Liver (tissue), 9 donors: ENCODE data around the gene GRIN2C. TPM values are rescaled to one million over a fixed set of nuclear protein-coding genes. Genes with fewer than 3 reads are reported as not detected.

Source experiments
- DNase-seq: peaks from one replicate; pipeline ENCODE4 v3.0.0-alpha.2; 2017; ENCODE audit warnings: low spot score
- H3K27ac ChIP-seq, 2 donors: one replicate each; pipeline ENCODE4 v1.7.0; 2013; ENCODE audit warnings: inconsistent platforms in 2 of 2, low read length in 2 of 2, control low read depth in 1 of 2, low read depth in 1 of 2, mild to moderate bottlenecking in 1 of 2
- H3K27me3 ChIP-seq, 4 donors: one replicate each; pipeline versions ENCODE4 v1.6.1 to v1.7.0; 2013; ENCODE audit warnings: low read length in 3 of 4, inconsistent platforms in 1 of 4, mild to moderate bottlenecking in 1 of 4, moderate library complexity in 1 of 4; ENCODE audit not compliant: control insufficient read depth in 4 of 4, insufficient read depth in 4 of 4
- H3K36me3 ChIP-seq, 4 donors: one replicate each; pipeline versions ENCODE4 v1.6.1 to v1.7.0; 2013; ENCODE audit warnings: low read length in 3 of 4, mild to moderate bottlenecking in 3 of 4, low read depth in 1 of 4, moderate library complexity in 1 of 4; ENCODE audit not compliant: control insufficient read depth in 4 of 4, insufficient read depth in 3 of 4
- H3K4me1 ChIP-seq, 4 donors: one replicate each; pipeline versions ENCODE4 v1.6.1 to v1.7.0; 2013; ENCODE audit warnings: low read length in 3 of 4, mild to moderate bottlenecking in 3 of 4, moderate library complexity in 1 of 4; ENCODE audit not compliant: control insufficient read depth in 4 of 4, insufficient read depth in 4 of 4
- H3K4me3 ChIP-seq, 3 donors: one replicate each; pipeline versions ENCODE4 v1.6.1 to v1.7.0; 2013; ENCODE audit warnings: low read length in 3 of 3, control low read depth in 1 of 3, low read depth in 1 of 3, mild to moderate bottlenecking in 1 of 3
- H3K9ac ChIP-seq, 2 donors: one replicate each; pipeline ENCODE4 v1.7.0; 2013; ENCODE audit warnings: low read length in 2 of 2, mild to moderate bottlenecking in 2 of 2, moderate library complexity in 2 of 2, control low read depth in 1 of 2, low read depth in 1 of 2
- H3K9me3 ChIP-seq, 4 donors: one replicate each; pipeline versions ENCODE4 v1.6.1 to v1.7.0; 2013; ENCODE audit warnings: low read length in 3 of 4; ENCODE audit not compliant: control insufficient read depth in 4 of 4
- CTCF ChIP-seq: fragments of 150-350 bp; IDR thresholded peaks from 2 replicates; pipeline ENCODE4 v1.5.1; 2017; ENCODE audit warnings: improper control_type of control experiment, low read depth, low read length; ENCODE audit not compliant: missing input control
- EGR1 ChIP-seq, 2 donors: IDR thresholded peaks; 2 replicates each; pipeline ENCODE4 v1.6.1; 2016 to 2018; ENCODE audit warnings: antibody characterized with exemption in 2 of 2, low read depth in 2 of 2
- FOXA1 ChIP-seq: IDR thresholded peaks from 2 replicates; pipeline ENCODE4 v1.6.1; 2016; ENCODE audit warnings: antibody characterized with exemption
- FOXA2 ChIP-seq: IDR thresholded peaks from 2 replicates; pipeline ENCODE4 v1.6.1; 2016; ENCODE audit warnings: antibody characterized with exemption
- GABPA ChIP-seq, 2 donors: IDR thresholded peaks in 1 of 2; conservative IDR thresholded peaks in 1 of 2; 2 replicates each; pipeline ENCODE4 v1.6.1; 2016; ENCODE audit warnings: antibody characterized with exemption in 2 of 2, mild to moderate bottlenecking in 1 of 2, moderate library complexity in 1 of 2
- HNF4A ChIP-seq, 2 donors: conservative IDR thresholded peaks; 2 replicates each; pipeline ENCODE4 v1.6.1; 2016; ENCODE audit warnings: antibody characterized with exemption in 2 of 2, mild to moderate bottlenecking in 2 of 2
- HNF4G ChIP-seq: IDR thresholded peaks from 2 replicates; pipeline ENCODE4 v1.6.1; 2016; ENCODE audit warnings: antibody characterized with exemption
- JUND ChIP-seq, 2 donors: IDR thresholded peaks; 2 replicates each; pipeline ENCODE4 v1.6.1; 2016; ENCODE audit warnings: antibody characterized with exemption in 2 of 2
- NR2F2 ChIP-seq: IDR thresholded peaks from 2 replicates; pipeline ENCODE4 v1.6.1; 2016; ENCODE audit warnings: antibody characterized with exemption
- RAD21 ChIP-seq, 2 donors: IDR thresholded peaks; 2 replicates each; pipeline ENCODE4 v1.6.1; 2016; ENCODE audit warnings: antibody characterized with exemption in 2 of 2, mild to moderate bottlenecking in 2 of 2
- RXRA ChIP-seq, 2 donors: IDR thresholded peaks; 2 replicates each; pipeline ENCODE4 v1.6.1; 2017 to 2018; ENCODE audit warnings: antibody characterized with exemption in 2 of 2, mild to moderate bottlenecking in 1 of 2
- SP1 ChIP-seq: IDR thresholded peaks from 2 replicates; pipeline ENCODE4 v1.6.1; 2018; ENCODE audit warnings: antibody characterized with exemption, mild to moderate bottlenecking
- TAF1 ChIP-seq: conservative IDR thresholded peaks from 2 replicates; pipeline ENCODE4 v1.6.1; 2016; ENCODE audit warnings: antibody characterized with exemption, mild to moderate bottlenecking
- YY1 ChIP-seq: IDR thresholded peaks from 2 replicates; pipeline ENCODE4 v1.6.1; 2016; ENCODE audit warnings: antibody characterized with exemption, mild to moderate bottlenecking
- ZBTB33 ChIP-seq: IDR thresholded peaks from 2 replicates; pipeline ENCODE4 v1.6.1; 2016; ENCODE audit warnings: antibody characterized with exemption
- whole genome bisulfite sequencing: extraction: QIAGEN DNeasy Blood & Tissue Kit; methylation state at CpG from one replicate; pipeline ENCODE4 v1.1.7; 2013; 5-methylcytosine and 5-hydroxymethylcytosine counted together
- polyA plus RNA-seq, 2 donors: library from polyadenylated mRNA; stranded (reverse) in 1 of 2; unstranded in 1 of 2; fragments of 200-250 nt in 1 of 2; fragments of >200 nt in 1 of 2; fragmentation: Nextera tagmentation in 1 of 2; extraction: Ambion mirVana in 1 of 2; gene quantifications; one replicate each; pipeline versions ENCODE4 v1.2.1 to v1.2.3, GENCODE V29; 2013 to 2015
- total RNA-seq, 2 donors: library from RNA; depleted of rRNA; stranded (reverse); fragments of >200 nt; gene quantifications; one replicate each; pipeline ENCODE4 v1.2.3, GENCODE V29; 2014
- TF ChIP-seq, protein P1 (sequence below): IDR thresholded peaks from 2 replicates; pipeline ENCODE4 v1.6.1; 2016; ENCODE audit warnings: antibody characterized with exemption, mild to moderate bottlenecking
- TF ChIP-seq, protein P2 (sequence below): IDR thresholded peaks from 2 replicates; pipeline ENCODE4 v1.6.1; 2016; ENCODE audit warnings: antibody characterized with exemption
- TF ChIP-seq, protein P3 (sequence below): IDR thresholded peaks from 2 replicates; pipeline ENCODE4 v1.6.1; 2016; ENCODE audit warnings: antibody characterized with exemption
- donor health status: healthy.
- donor health status: healthy.
- donor health status: healthy.
- donor health status: healthy.
- donor health status: healthy.

The GRIN2C gene
- total and polyA plus RNA-seq, 4 donors: 0.03 to 0.10 (median 0.09) TPM; not detected in 1

DNA sequence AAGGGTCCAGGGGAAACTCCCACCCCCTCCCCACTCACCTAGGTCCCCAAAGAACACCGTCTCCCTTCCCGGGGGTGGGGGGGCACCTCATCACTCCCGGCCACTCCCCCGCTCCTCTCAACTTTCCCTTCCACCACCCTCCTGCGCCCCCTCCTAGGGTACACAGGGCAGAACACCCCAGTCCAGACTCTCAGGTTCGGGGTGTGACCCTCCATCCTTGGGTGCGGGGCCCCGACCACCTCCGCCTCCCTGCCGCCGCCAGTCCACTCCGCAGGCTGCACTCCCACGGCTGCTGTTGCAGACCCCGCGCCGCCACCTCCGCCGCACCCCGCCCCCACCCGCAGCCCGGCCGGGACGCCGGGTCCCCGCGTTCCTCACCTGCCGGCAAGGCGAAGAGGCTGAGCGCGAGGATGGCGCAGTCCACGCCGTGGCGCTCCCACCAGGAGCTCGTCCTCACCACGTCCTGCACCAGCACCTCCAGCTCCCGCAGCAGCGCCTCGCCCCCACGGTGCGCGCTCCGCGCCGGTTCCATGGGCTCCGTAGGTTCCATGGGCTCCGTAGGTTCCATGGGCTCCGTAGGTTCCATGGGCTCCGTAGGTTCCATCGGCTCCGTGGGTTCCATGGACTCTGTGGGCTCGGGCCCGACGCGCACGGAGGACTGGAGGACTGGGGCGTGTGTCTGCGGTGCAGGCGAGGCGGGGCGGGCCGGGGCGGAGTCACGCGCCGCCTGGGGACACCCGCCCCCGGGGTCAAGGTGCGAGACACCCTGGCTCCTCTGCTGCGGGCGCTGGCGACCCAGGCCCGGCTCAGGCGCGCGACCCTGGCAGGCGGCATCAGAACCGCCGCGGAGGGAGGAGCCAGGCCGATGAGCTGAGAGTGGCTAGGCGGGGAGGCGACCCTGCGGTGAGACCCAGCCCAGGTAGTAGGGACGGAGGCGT is 33.6 kb upstream of the GRIN2C start, which contains the start of gene FADS6:
FADS6 (minus strand) TSS at position 660 of the 938 bp plus-strand sequence; CDS start at position 622, 38 bp downstream.
- Histone ChIP-seq H3K27ac (no peak within 1 kb of the TSS), H3K4me3 (peak within 1 kb of the TSS; percentile 49 to 75 (median 64)), H3K9me3 (no peaks in the 10 kb centered on the region), H3K27me3 (no peaks in the 10 kb centered on the region), H3K36me3 (no peaks in the 10 kb centered on the region), H3K9ac (no peak within 1 kb of the TSS), H3K4me1 (peaks cover 0 to 16% (median 10%) of the 10 kb centered on the region in 4 donors)
- 6% methylated on average over 86 of the region's 86 CpGs for WGBS
- TF ChIP-seq, protein P1, sequence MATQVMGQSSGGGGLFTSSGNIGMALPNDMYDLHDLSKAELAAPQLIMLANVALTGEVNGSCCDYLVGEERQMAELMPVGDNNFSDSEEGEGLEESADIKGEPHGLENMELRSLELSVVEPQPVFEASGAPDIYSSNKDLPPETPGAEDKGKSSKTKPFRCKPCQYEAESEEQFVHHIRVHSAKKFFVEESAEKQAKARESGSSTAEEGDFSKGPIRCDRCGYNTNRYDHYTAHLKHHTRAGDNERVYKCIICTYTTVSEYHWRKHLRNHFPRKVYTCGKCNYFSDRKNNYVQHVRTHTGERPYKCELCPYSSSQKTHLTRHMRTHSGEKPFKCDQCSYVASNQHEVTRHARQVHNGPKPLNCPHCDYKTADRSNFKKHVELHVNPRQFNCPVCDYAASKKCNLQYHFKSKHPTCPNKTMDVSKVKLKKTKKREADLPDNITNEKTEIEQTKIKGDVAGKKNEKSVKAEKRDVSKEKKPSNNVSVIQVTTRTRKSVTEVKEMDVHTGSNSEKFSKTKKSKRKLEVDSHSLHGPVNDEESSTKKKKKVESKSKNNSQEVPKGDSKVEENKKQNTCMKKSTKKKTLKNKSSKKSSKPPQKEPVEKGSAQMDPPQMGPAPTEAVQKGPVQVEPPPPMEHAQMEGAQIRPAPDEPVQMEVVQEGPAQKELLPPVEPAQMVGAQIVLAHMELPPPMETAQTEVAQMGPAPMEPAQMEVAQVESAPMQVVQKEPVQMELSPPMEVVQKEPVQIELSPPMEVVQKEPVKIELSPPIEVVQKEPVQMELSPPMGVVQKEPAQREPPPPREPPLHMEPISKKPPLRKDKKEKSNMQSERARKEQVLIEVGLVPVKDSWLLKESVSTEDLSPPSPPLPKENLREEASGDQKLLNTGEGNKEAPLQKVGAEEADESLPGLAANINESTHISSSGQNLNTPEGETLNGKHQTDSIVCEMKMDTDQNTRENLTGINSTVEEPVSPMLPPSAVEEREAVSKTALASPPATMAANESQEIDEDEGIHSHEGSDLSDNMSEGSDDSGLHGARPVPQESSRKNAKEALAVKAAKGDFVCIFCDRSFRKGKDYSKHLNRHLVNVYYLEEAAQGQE: no peak
- TF ChIP-seq YY1 (no peak), GABPA (IDR thresholded peaks at IDR 0.05 in 1 of 2, conservative IDR thresholded peaks at IDR 0.05 in 1 of 2) (no peak), FOXA1 (no peak), HNF4A (conservative IDR thresholded peaks at IDR 0.05) (peak in 1 of 2 donors; percentile 82), ZBTB33 (no peak), CTCF (no peak), RXRA (IDR thresholded peaks at IDR 0.05) (no peak), JUND (IDR thresholded peaks at IDR 0.05) (no peak), SP1 (no peak), RAD21 (IDR thresholded peaks at IDR 0.05) (no peak), EGR1 (IDR thresholded peaks at IDR 0.05; ENCODE audit: low read depth in 2 of 2) (peak in 1 of 2 donors; percentile 47), FOXA2 (no peak), TAF1 (no peak), HNF4G (peak; percentile 40), NR2F2 (no peak)
- TF ChIP-seq, protein P2, sequence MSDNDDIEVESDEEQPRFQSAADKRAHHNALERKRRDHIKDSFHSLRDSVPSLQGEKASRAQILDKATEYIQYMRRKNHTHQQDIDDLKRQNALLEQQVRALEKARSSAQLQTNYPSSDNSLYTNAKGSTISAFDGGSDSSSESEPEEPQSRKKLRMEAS: no peak
- TF ChIP-seq, protein P3, sequence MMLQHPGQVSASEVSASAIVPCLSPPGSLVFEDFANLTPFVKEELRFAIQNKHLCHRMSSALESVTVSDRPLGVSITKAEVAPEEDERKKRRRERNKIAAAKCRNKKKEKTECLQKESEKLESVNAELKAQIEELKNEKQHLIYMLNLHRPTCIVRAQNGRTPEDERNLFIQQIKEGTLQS: no peak
- no peak for DNase-seq
